CD4-positive, CD25-positive, alpha-beta regulatory T cell (primary cell): ENCODE results near the gene PUS3. TPM values are rescaled to one million over a fixed set of nuclear protein-coding genes. Genes with fewer than 3 reads are reported as not detected.
A peak's percentile ranks its signal among the peaks of the same experiment; 100 is the strongest.

Experiments
- ATAC-seq, 2 donors: fragments of 150-1000 bp; cut with Tn5 transposase; one replicate each; pipeline ENCODE4 v1.10.0; 2021; ENCODE audit warnings: low read depth in 2 of 2, moderate number of reproducible peaks in 2 of 2, moderate library complexity in 1 of 2
- DNase-seq, 3 donors: peaks; one replicate each; pipeline versions ENCODE4 v3.0.0 to v3.0.0-alpha.2; 2012 to 2022; ENCODE audit warnings: mixed read lengths in 1 of 3
- H3K27ac ChIP-seq: one replicate; pipeline ENCODE4 v1.7.0; 2013; ENCODE audit warnings: mild to moderate bottlenecking, low read length; ENCODE audit not compliant: insufficient read depth, poor library complexity, severe bottlenecking
- H3K27me3 ChIP-seq: one replicate; pipeline ENCODE4 v1.7.0; 2013; ENCODE audit warnings: low read length; ENCODE audit not compliant: control insufficient read depth, insufficient read depth
- H3K36me3 ChIP-seq: one replicate; pipeline ENCODE4 v1.7.0; 2013; ENCODE audit warnings: mild to moderate bottlenecking, low read length, moderate library complexity; ENCODE audit not compliant: control insufficient read depth, insufficient read depth
- H3K4me1 ChIP-seq: 2 replicates; pipeline ENCODE4 v1.7.0; 2013; ENCODE audit warnings: mild to moderate bottlenecking, low read length; ENCODE audit not compliant: insufficient read depth, control insufficient read depth, poor library complexity, severe bottlenecking
- H3K4me3 ChIP-seq: one replicate; pipeline ENCODE4 v1.7.0; 2013; ENCODE audit warnings: low read depth, mild to moderate bottlenecking, low read length, moderate library complexity
- H3K9me3 ChIP-seq, 2 experiments: 1 replicate in 1 of 2; 2 replicates in 1 of 2; pipeline ENCODE4 v1.7.0; 2013; ENCODE audit warnings: low read length in 2 of 2, mild to moderate bottlenecking in 1 of 2, moderate library complexity in 1 of 2; ENCODE audit not compliant: control insufficient read depth in 2 of 2
- H3K27ac Mint-ChIP-seq, 3 donors: one replicate each; pipeline ENCODE4 v1.8.0; 2020 to 2022; ENCODE audit warnings: mild to moderate bottlenecking in 3 of 3, mixed read lengths in 3 of 3, moderate library complexity in 2 of 3
- H3K27me3 Mint-ChIP-seq: one replicate; pipeline ENCODE4 v1.8.0; 2022; ENCODE audit warnings: mild to moderate bottlenecking, mixed read lengths
- H3K36me3 Mint-ChIP-seq: one replicate; pipeline ENCODE4 v1.8.0; 2020; ENCODE audit warnings: mixed read lengths
- H3K4me1 Mint-ChIP-seq, 4 donors: one replicate each; pipeline ENCODE4 v1.8.0; 2020 to 2022; ENCODE audit warnings: mixed read lengths in 4 of 4, mild to moderate bottlenecking in 1 of 4
- H3K4me3 Mint-ChIP-seq, 4 donors: one replicate each; pipeline ENCODE4 v1.8.0; 2020 to 2022; ENCODE audit warnings: mild to moderate bottlenecking in 4 of 4, mixed read lengths in 4 of 4, moderate library complexity in 3 of 4
- H3K9me3 Mint-ChIP-seq, 7 donors: one replicate each; pipeline ENCODE4 v1.8.0; 2020 to 2022; ENCODE audit warnings: mixed read lengths in 7 of 7, mild to moderate bottlenecking in 3 of 7, moderate library complexity in 2 of 7
- polyA plus RNA-seq, 4 donors: library from polyadenylated mRNA; unstranded; fragments of 300-500 nt; fragmentation: Illumina TruSeq; gene quantifications; one replicate each; pipeline ENCODE4 v1.2.3, GENCODE V29; 2021
- total RNA-seq: library from RNA; stranded (reverse); gene quantifications from one replicate; pipeline ENCODE4 v1.2.3, GENCODE V29; 2022

The PUS3 gene
- total and polyA plus RNA-seq, 5 donors from 2014 or later, result 4.8 to 15.1 (median 14.0) TPM

DNA sequence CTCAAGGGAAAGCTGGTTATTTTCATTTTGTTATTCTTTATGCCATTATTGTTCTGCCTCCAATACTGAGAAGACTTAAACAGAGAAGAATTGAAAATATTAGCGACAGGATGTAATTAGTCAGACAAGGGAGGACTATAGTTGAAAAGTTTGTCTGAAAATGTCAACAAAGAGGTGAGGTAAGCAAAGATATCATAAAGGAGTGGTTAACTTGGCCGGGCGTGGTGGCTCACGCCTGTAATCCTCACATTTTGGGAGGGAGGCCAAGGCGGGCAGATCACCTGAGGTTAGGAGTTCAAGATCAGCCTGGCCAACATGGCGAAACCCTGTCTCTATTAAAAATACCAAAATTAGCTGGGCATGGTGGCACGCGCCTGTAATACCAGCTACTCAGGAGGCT, 19.6 kb downstream of the PUS3 start:
- no peak for DNase-seq
- no peak for ATAC-seq
- Mint-ChIP-seq H3K27ac (no peak overlapping the region), H3K4me3 (peak overlapping the region in 2 of 4 donors; percentile 45 to 61), H3K36me3 (no peaks in the 10 kb centered on the region), H3K4me1 (peaks cover 0 to 17% (median 10%) of the 10 kb centered on the region in 4 donors), H3K9me3 (peaks cover 0 to 5% (median 0%) of the 10 kb centered on the region in 7 donors), H3K27me3 (peaks cover 18% of the 10 kb centered on the region)
- no peaks in the 10 kb centered on the region for H3K27me3 ChIP-seq
- no peaks in the 10 kb centered on the region for H3K9me3 ChIP-seq
- H3K4me1 ChIP-seq, result peaks cover 12% of the 10 kb centered on the region
- H3K36me3 ChIP-seq, result no peaks in the 10 kb centered on the region
- H3K4me3 ChIP-seq, result no peak overlapping the region
- no peak overlapping the region for H3K27ac ChIP-seq

DNA sequence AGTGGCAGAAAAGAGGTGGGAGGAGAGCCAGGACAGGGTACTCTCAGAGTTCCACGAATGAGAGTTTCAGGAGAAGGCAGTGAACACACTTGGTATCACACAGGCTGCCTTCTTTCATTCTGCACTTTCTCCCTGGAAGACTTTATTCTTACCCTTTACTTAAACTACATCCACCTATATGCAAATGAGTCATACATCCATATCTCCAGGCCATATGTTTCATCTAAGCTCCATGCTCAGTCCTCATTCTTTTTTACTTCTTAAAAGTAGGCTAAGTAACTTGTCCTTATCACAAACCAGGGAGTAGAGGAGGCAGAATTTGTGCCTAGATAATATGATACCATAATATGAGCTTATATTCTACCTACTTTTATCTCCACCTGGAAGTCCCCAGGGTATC, 21.7 kb downstream of the PUS3 start:
- ATAC-seq, result no peak
- peaks cover 11% of the 10 kb centered on the region for H3K27me3 Mint-ChIP-seq
- H3K27ac Mint-ChIP-seq, result no peak overlapping the region
- Histone ChIP-seq H3K4me1 (no peaks in the 10 kb centered on the region), H3K27ac (no peak overlapping the region), H3K36me3 (no peaks in the 10 kb centered on the region), H3K27me3 (no peaks in the 10 kb centered on the region), H3K4me3 (no peak overlapping the region), H3K9me3 (no peaks in the 10 kb centered on the region)
- H3K36me3 Mint-ChIP-seq, result no peaks in the 10 kb centered on the region
- H3K9me3 Mint-ChIP-seq, result peaks cover 0 to 3% (median 0%) of the 10 kb centered on the region in 7 donors
- H3K4me3 Mint-ChIP-seq, result no peak overlapping the region
- H3K4me1 Mint-ChIP-seq, result peaks cover 0 to 2% (median 0%) of the 10 kb centered on the region in 4 donors
- no peak for DNase-seq

GRCh38 chr11:125874556-125875124, 28.4 kb downstream of the PUS3 start:
- Histone ChIP-seq H3K4me3 (no peak overlapping the region), H3K27ac (no peak overlapping the region), H3K9me3 (no peaks in the 10 kb centered on the region), H3K36me3 (no peaks in the 10 kb centered on the region), H3K27me3 (no peaks in the 10 kb centered on the region), H3K4me1 (no peaks in the 10 kb centered on the region)
- H3K27me3 Mint-ChIP-seq, result no peaks in the 10 kb centered on the region
- no peak overlapping the region for H3K27ac Mint-ChIP-seq
- peaks cover 0 to 2% (median 0%) of the 10 kb centered on the region in 4 donors for H3K4me1 Mint-ChIP-seq
- H3K4me3 Mint-ChIP-seq, result no peak overlapping the region
- ATAC-seq, result peak; percentile 43 to 44
- H3K9me3 Mint-ChIP-seq, result peaks cover 0 to 5% (median 0%) of the 10 kb centered on the region in 7 donors
- no peaks in the 10 kb centered on the region for H3K36me3 Mint-ChIP-seq
- DNase-seq, result peak; percentile 11 to 53 (median 24)

- Histone ChIP-seq H3K36me3 (no peaks in the 10 kb centered on the region), H3K27me3 (no peaks in the 10 kb centered on the region), H3K9me3 (no peaks in the 10 kb centered on the region), H3K27ac (no peak overlapping the region), H3K4me3 (no peak overlapping the region), H3K4me1 (no peaks in the 10 kb centered on the region)
- no peak overlapping the region for H3K4me3 Mint-ChIP-seq
- DNase-seq (no peak), ATAC-seq (no peak)
- no peaks in the 10 kb centered on the region for H3K36me3 Mint-ChIP-seq
- peaks cover 0 to 5% (median 0%) of the 10 kb centered on the region in 7 donors for H3K9me3 Mint-ChIP-seq
- H3K27ac Mint-ChIP-seq, result no peak overlapping the region
- H3K27me3 Mint-ChIP-seq, result no peaks in the 10 kb centered on the region
- H3K4me1 Mint-ChIP-seq, result peaks cover 0 to 2% (median 0%) of the 10 kb centered on the region in 4 donors
These were observed 29.0 kb downstream of the PUS3 start for GRCh38 chr11:125873881-125874555.

DNA sequence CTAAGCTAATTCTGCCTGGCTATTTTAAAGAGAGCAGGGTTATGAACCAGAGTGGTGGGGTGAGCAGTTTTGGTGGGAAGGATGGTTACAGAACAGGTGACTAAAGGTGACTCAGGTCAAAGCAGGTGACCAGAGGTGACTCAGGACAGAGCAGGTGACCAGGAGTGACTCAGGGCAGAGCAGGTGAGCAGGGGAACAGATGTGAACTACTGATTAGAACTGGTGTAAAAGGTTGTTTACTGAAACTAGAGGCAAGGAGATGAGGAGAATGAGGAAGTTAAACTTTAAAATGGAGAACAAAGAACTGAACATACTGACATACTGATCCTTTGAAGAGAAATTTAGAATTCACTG, 30.9 kb downstream of the PUS3 start:
- Histone ChIP-seq H3K9me3 (no peaks in the 10 kb centered on the region), H3K27me3 (no peaks in the 10 kb centered on the region), H3K4me1 (no peaks in the 10 kb centered on the region), H3K27ac (no peak overlapping the region), H3K4me3 (no peak overlapping the region), H3K36me3 (no peaks in the 10 kb centered on the region)
- H3K4me3 Mint-ChIP-seq, result no peak overlapping the region
- H3K27ac Mint-ChIP-seq, result peak overlapping the region in 1 of 3 donors; percentile 32
- H3K4me1 Mint-ChIP-seq, result peaks cover 0 to 2% (median 0%) of the 10 kb centered on the region in 4 donors
- no peaks in the 10 kb centered on the region for H3K27me3 Mint-ChIP-seq
- no peaks in the 10 kb centered on the region for H3K36me3 Mint-ChIP-seq
- ATAC-seq (no peak), DNase-seq (no peak)
- H3K9me3 Mint-ChIP-seq, result peaks cover 0 to 5% (median 0%) of the 10 kb centered on the region in 7 donors

GRCh38 chr11:125871391-125872137, 31.4 kb downstream of the PUS3 start:
- Mint-ChIP-seq H3K9me3 (peaks cover 0 to 5% (median 0%) of the 10 kb centered on the region in 7 donors), H3K27me3 (no peaks in the 10 kb centered on the region), H3K4me3 (no peak overlapping the region), H3K4me1 (peaks cover 0 to 2% (median 0%) of the 10 kb centered on the region in 4 donors), H3K27ac (no peak overlapping the region), H3K36me3 (no peaks in the 10 kb centered on the region)
- H3K9me3 ChIP-seq, result no peaks in the 10 kb centered on the region
- H3K36me3 ChIP-seq, result no peaks in the 10 kb centered on the region
- H3K27ac ChIP-seq, result no peak overlapping the region
- no peaks in the 10 kb centered on the region for H3K4me1 ChIP-seq
- H3K27me3 ChIP-seq, result no peaks in the 10 kb centered on the region
- H3K4me3 ChIP-seq, result no peak overlapping the region
- peak in 2 of 3 donors; percentile 4 to 50 for DNase-seq
- no peak for ATAC-seq

DNA sequence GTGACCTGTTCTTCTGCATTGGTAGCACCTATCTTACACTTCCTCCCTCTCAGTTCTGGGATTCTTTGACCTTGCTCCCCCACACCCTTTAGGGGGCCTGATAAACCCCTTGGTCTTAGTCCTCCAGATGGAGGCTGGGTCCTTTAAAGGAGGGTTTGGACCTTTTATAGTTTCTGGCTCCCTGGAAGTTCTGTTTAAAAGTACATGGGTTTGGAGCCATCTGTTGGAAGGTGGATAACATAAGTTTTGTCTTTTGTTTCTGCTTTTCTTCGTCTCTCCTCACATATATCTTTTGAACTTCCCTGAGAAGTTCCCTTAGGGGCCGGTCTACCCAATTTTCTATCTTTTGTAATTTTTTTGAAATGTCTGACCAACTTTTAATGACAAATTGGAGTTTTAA, 33.5 kb downstream of the PUS3 start:
- no peak overlapping the region for H3K4me3 ChIP-seq
- H3K9me3 ChIP-seq, result no peaks in the 10 kb centered on the region
- H3K36me3 ChIP-seq, result no peaks in the 10 kb centered on the region
- Mint-ChIP-seq H3K27ac (no peak overlapping the region), H3K4me1 (peaks cover 0 to 2% (median 0%) of the 10 kb centered on the region in 4 donors), H3K27me3 (no peaks in the 10 kb centered on the region), H3K9me3 (peaks cover 0 to 7% (median 0%) of the 10 kb centered on the region in 7 donors), H3K36me3 (no peaks in the 10 kb centered on the region), H3K4me3 (no peak overlapping the region)
- no peak for DNase-seq
- H3K27ac ChIP-seq, result no peak overlapping the region
- no peak for ATAC-seq
- no peaks in the 10 kb centered on the region for H3K4me1 ChIP-seq
- no peaks in the 10 kb centered on the region for H3K27me3 ChIP-seq
